Ecto neural progenitor cell (in vitro differentiated cells): ENCODE measurements around the gene MSMO1.
"Not testable (repeated sequence)": the region's sequence is repeated elsewhere in the genome, so short reads cannot be mapped to it uniquely, and the experiment has no call there.

Experiments used
- DNase-seq: peaks from one replicate; pipeline ENCODE4 v3.0.0-alpha.2; 2018; ENCODE audit warnings: low spot score

MSMO1 gene

GRCh38 chr4:165324918-165325304, 2.6 kb upstream of the MSMO1 start:
- DNase-seq, result no peak

- DNase-seq, result no peak
Measured at GRCh38 chr4:165325732-165326512, 1.5 kb upstream of the MSMO1 start.

- no peak for DNase-seq
Measured at GRCh38 chr4:165326831-165327210, 648 bp upstream of the MSMO1 start.

GRCh38 chr4:165328101-165328425, 594 bp downstream of the MSMO1 start:
- no peak for DNase-seq

- no peak for DNase-seq
Measured at GRCh38 chr4:165328708-165329107, 1.2 kb downstream of the MSMO1 start.

- no peak for DNase-seq
Measured at GRCh38 chr4:165330071-165330470, 2.6 kb downstream of the MSMO1 start.

- DNase-seq, result no peak
Measured at GRCh38 chr4:165330666-165331065, 3.2 kb downstream of the MSMO1 start.

- no peak for DNase-seq
Measured at GRCh38 chr4:165331359-165331758, 3.9 kb downstream of the MSMO1 start.

GRCh38 chr4:165331823-165332222, 4.4 kb downstream of the MSMO1 start:
- no peak for DNase-seq

GRCh38 chr4:165332502-165332901, 5.0 kb downstream of the MSMO1 start:
- no peak for DNase-seq

GRCh38 chr4:165335163-165335703, 7.8 kb downstream of the MSMO1 start:
- no peak for DNase-seq

GRCh38 chr4:165336743-165337142, 9.3 kb downstream of the MSMO1 start:
- no peak for DNase-seq

GRCh38 chr4:165342340-165342739, 14.9 kb downstream of the MSMO1 start:
- DNase-seq, result not testable (repeated sequence)

- DNase-seq, result no peak
Measured at GRCh38 chr4:165343353-165344191, 16.1 kb downstream of the MSMO1 start.

- DNase-seq, result no peak
Measured at GRCh38 chr4:165345666-165346417, 18.4 kb downstream of the MSMO1 start.

GRCh38 chr4:165347647-165348569, 20.4 kb downstream of the MSMO1 start:
- DNase-seq, result no peak

GRCh38 chr4:165351359-165352130, 24.1 kb downstream of the MSMO1 start:
- no peak for DNase-seq

GRCh38 chr4:165355900-165356300, 28.4 kb downstream of the MSMO1 start:
- DNase-seq, result peak; percentile 62

GRCh38 chr4:165359506-165359905, 32.0 kb downstream of the MSMO1 start:
- DNase-seq, result no peak

- DNase-seq, result no peak
Measured at GRCh38 chr4:165360041-165360695, 32.7 kb downstream of the MSMO1 start.
